ENCODE data around the gene ATP23.

ATP23 gene
- long read RNA-seq, transcript ATP23-201 (6 exons, 1,245 nt): major isoform, 41 of 56 reads
- long read RNA-seq, partial matches to known transcripts: 1 of 56 reads
- long read RNA-seq, other reads (novel, unspliced or antisense): 13 of 56 reads

GRCh38 chr12:57941165-57941894 is at the start of gene ATP23:
TSS of gene ATP23 (plus strand) at chr12:57941567. CDS start at chr12:57941702, 135 bp downstream.
- Histone ChIP-seq H3K4me3 (replicated peaks; ENCODE audit: insufficient read depth, low read length) (peak within 1 kb of the TSS; percentile 82), H3K27me3 (ENCODE audit: insufficient read depth, poor library complexity, severe bottlenecking) (no peaks in the 10 kb centered on the region), H3K27ac (replicated peaks) (peak within 1 kb of the TSS; percentile 100)
- peak; percentile 72 for TF ChIP-seq REST (IDR thresholded peaks at IDR 0.05; ENCODE audit: insufficient replicate concordance, low read depth)
- TF ChIP-seq POLR2AphosphoS5 (IDR thresholded peaks at IDR 0.05; ENCODE audit: low read depth): peak; percentile 97
- TF ChIP-seq SPI1 (IDR thresholded peaks at IDR 0.05; ENCODE audit: borderline replicate concordance, low read depth): peak; percentile 8; the same call in 1 of the 2 replicates
- TF ChIP-seq CTCF (IDR thresholded peaks at IDR 0.05; ENCODE audit: insufficient read depth, low read length): no peak
- DNase-seq (ENCODE audit: low read depth in 1 of 2, low spot score in 1 of 2): peak; percentile 96 to 98

DNA sequence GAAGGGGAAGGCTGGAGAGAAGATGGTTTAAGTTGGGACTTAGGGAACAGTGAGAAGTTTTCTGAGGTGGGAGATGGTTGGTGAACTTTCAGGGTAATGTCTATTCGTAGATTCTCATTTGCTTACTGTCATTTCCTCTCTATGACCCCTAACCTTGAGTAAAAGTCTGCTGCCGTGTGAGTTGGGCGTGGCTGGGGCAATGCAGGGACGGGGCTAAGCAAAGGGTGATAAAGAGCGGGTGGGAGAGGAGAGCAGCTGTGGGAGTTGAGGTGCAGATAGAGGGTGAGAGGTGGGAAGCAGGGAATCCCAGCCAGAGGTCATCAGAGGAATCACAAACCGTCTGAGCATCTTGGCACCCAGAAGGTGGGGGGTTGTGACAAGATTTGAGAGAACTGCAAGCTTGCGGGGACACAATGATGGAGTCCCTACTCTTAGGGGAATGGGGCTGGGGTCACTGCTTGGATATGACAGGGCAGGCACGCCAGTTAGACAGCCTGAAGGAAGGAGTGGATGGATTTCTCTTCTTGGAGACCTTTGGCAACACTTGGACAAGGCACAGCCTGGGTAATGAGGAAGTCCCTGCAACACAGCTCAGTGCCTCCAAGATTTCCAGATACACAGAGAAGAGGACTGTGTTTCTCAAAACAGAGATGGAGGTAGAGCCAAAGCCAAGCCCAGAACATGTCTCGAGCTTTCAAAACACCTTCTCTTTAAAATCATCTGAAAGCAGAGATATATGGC is 49.0 kb upstream of the ATP23 start:
- Histone ChIP-seq H3K27ac (replicated peaks) (peak overlapping the region; percentile 75; the same call in 1 of the 2 replicates), H3K4me3 (replicated peaks; ENCODE audit: insufficient read depth, low read length) (no peak overlapping the region), H3K27me3 (ENCODE audit: insufficient read depth, poor library complexity, severe bottlenecking) (peaks cover 2% of the 10 kb centered on the region)
- TF ChIP-seq GABPA (IDR thresholded peaks at IDR 0.05; ENCODE audit: low read depth) (no peak), SPI1 (IDR thresholded peaks at IDR 0.05; ENCODE audit: borderline replicate concordance, low read depth) (peak; percentile 72; the same call in 1 of the 2 replicates), CTCF (IDR thresholded peaks at IDR 0.05; ENCODE audit: insufficient read depth, low read length) (no peak), POLR2AphosphoS5 (IDR thresholded peaks at IDR 0.05; ENCODE audit: low read depth) (no peak), REST (IDR thresholded peaks at IDR 0.05; ENCODE audit: insufficient replicate concordance, low read depth) (no peak)
- peak in 1 of 2 experiments; percentile 28 for DNase-seq (ENCODE audit: low read depth in 1 of 2, low spot score in 1 of 2)

DNA sequence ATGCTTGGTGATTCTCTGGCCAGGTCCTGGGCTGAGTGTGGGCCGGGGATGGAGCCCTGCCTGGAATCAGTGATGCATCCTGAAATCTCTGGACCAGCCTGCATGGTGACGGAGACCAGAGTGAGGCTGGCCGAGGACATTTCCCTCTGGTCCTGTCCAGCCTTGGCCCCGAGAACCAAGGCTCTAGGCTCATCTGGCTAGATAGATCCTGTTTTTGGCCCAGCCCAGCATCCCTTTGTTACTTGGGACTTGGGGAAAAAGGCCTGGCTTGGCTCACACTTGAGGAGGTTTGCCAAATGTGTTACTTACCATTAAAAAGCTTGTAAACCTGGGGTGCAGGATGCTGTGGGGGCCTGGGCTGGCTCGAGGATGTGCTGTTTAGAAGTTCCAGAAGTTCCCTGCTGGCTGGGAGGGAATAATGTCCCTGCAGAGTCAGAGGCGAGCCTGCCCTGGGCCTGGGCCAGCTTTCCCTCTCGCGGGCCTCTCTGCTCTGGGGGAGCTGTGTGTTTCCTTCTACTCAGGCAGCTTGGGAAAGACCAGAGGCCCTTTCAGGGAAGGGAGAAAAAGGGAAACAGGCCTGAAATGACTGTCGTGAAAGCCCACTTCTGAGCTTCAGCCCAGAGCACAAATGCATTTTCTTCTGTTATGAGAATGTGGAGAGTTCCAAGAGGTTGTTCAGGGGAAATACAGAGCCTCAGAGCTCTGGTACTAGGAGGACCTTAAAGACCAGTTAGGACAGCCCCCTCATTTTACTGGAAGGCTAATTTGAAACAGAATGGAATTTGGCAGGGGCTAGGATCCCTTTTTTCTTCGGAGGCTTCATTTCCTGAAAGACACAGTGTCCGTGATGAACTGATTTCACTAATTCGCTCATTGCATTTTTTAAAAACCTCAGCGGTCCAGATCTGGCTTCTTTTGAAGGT is 47.7 kb upstream of the ATP23 start:
- Histone ChIP-seq H3K4me3 (replicated peaks; ENCODE audit: insufficient read depth, low read length) (no peak overlapping the region), H3K27ac (replicated peaks) (peak overlapping the region; percentile 75), H3K27me3 (ENCODE audit: insufficient read depth, poor library complexity, severe bottlenecking) (peaks cover 2% of the 10 kb centered on the region)
- DNase-seq (ENCODE audit: low read depth in 1 of 2, low spot score in 1 of 2): peak; percentile 35 to 83
- TF ChIP-seq CTCF (IDR thresholded peaks at IDR 0.05; ENCODE audit: insufficient read depth, low read length) (no peak), REST (IDR thresholded peaks at IDR 0.05; ENCODE audit: insufficient replicate concordance, low read depth) (peak; percentile 12), GABPA (IDR thresholded peaks at IDR 0.05; ENCODE audit: low read depth) (no peak), POLR2AphosphoS5 (IDR thresholded peaks at IDR 0.05; ENCODE audit: low read depth) (peak; percentile 54; the same call in 1 of the 2 replicates), SPI1 (IDR thresholded peaks at IDR 0.05; ENCODE audit: borderline replicate concordance, low read depth) (no peak)
